K562 (cell line): ENCODE data around the gene CALML4.

ENCODE experiments used
- FOXP1 ChIP-seq: sonication (generic); formaldehyde crosslinking; IDR thresholded peaks from 2 replicates; pipeline ENCODE4 v1.8.0; 2022; ENCODE audit warnings: mild to moderate bottlenecking, missing genetic modification reagents
- SAP30 ChIP-seq: fragments of 200-600 bp; sonication (generic); IDR thresholded peaks from 2 replicates; pipeline ENCODE4 v1.6.1; 2012; ENCODE audit warnings: borderline replicate concordance, low read depth, mild to moderate bottlenecking, moderate library complexity, low read length, control low read depth, inconsistent platforms; ENCODE audit not compliant: insufficient read depth, poor library complexity, severe bottlenecking
- SREBF1 ChIP-seq: fragments of 150-350 bp; IDR thresholded peaks from 2 replicates; pipeline ENCODE4 v1.6.1; 2014; ENCODE audit warnings: antibody characterized with exemption, low read depth, low read length, borderline replicate concordance
- STAT5A ChIP-seq: IDR thresholded peaks from 2 replicates; pipeline ENCODE4 v1.6.1; 2012; ENCODE audit warnings: low read length, inconsistent platforms, borderline replicate concordance
- TBP ChIP-seq: optimal IDR thresholded peaks from 2 replicates; pipeline ENCODE3; 2011; ENCODE audit warnings: low read depth, low read length, improper control_type of control experiment
- ZC3H4 ChIP-seq: sonication (generic); formaldehyde crosslinking; IDR thresholded peaks from 2 replicates; pipeline ENCODE4 v1.9.0; 2021; ENCODE audit warnings: missing genetic modification reagents, borderline replicate concordance
- TF ChIP-seq, protein P1 (sequence below): fragments of 450-650 bp; IDR thresholded peaks from 2 replicates; pipeline ENCODE4 v1.6.1; 2016; ENCODE audit warnings: mild to moderate bottlenecking, moderate library complexity
- TF ChIP-seq, protein P2 (sequence below): fragments of 450-650 bp; IDR thresholded peaks from 2 replicates; pipeline ENCODE4 v1.6.1; 2018; ENCODE audit not compliant: partially characterized antibody
- TF ChIP-seq, protein P3 (sequence below), 3 experiments: IDR thresholded peaks in 2 of 3; conservative IDR thresholded peaks in 1 of 3; 2 replicates each; pipeline ENCODE4 v1.5.1; 2011 to 2012; ENCODE audit warnings: low read length in 3 of 3, mild to moderate bottlenecking in 3 of 3, control low read depth in 2 of 3, improper control_type of control experiment in 1 of 3, inconsistent platforms in 1 of 3, low read depth in 1 of 3, mixed read lengths in 1 of 3, moderate library complexity in 1 of 3; ENCODE audit not compliant: insufficient read depth in 2 of 3
- TF ChIP-seq, protein P4 (sequence below), 2 experiments: fragments of 450-650 bp in 1 of 2; sonication (generic) in 1 of 2; formaldehyde crosslinking in 1 of 2; IDR thresholded peaks in 1 of 2; conservative IDR thresholded peaks in 1 of 2; 2 replicates each; pipeline versions ENCODE4 v1.6.1 to v1.8.1; 2016 to 2023; ENCODE audit warnings: mild to moderate bottlenecking in 2 of 2, moderate library complexity in 2 of 2, inconsistent platforms in 1 of 2, missing genetic modification reagents in 1 of 2

DNA sequence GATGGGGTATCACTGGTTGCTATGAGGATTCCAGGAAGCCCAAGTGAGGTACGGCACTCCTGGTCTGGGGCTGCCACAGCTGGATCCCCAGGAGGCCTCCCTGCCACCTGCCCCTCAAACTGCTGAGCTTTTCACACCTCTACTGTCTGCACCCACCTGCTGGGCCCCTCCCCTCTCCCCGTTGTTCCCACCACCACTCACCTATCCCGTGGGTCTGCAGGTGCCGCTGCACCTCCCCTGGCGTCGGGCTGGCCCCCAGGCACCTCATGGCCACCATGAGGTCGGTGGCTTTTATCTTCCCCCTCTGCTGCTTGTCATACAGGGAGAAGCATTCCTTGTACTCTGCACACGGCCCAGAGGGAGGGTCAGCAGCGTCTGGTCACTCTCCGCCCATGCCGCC is 5.8 kb downstream of the CALML4 start:
- TF ChIP-seq ZC3H4 (CRISPR knock-in tag) (no peak), STAT5A (no peak), SAP30 (no peak), FOXP1 (CRISPR knock-in tag) (no peak), SREBF1 (no peak), TBP (no peak)
- TF ChIP-seq, protein P1, sequence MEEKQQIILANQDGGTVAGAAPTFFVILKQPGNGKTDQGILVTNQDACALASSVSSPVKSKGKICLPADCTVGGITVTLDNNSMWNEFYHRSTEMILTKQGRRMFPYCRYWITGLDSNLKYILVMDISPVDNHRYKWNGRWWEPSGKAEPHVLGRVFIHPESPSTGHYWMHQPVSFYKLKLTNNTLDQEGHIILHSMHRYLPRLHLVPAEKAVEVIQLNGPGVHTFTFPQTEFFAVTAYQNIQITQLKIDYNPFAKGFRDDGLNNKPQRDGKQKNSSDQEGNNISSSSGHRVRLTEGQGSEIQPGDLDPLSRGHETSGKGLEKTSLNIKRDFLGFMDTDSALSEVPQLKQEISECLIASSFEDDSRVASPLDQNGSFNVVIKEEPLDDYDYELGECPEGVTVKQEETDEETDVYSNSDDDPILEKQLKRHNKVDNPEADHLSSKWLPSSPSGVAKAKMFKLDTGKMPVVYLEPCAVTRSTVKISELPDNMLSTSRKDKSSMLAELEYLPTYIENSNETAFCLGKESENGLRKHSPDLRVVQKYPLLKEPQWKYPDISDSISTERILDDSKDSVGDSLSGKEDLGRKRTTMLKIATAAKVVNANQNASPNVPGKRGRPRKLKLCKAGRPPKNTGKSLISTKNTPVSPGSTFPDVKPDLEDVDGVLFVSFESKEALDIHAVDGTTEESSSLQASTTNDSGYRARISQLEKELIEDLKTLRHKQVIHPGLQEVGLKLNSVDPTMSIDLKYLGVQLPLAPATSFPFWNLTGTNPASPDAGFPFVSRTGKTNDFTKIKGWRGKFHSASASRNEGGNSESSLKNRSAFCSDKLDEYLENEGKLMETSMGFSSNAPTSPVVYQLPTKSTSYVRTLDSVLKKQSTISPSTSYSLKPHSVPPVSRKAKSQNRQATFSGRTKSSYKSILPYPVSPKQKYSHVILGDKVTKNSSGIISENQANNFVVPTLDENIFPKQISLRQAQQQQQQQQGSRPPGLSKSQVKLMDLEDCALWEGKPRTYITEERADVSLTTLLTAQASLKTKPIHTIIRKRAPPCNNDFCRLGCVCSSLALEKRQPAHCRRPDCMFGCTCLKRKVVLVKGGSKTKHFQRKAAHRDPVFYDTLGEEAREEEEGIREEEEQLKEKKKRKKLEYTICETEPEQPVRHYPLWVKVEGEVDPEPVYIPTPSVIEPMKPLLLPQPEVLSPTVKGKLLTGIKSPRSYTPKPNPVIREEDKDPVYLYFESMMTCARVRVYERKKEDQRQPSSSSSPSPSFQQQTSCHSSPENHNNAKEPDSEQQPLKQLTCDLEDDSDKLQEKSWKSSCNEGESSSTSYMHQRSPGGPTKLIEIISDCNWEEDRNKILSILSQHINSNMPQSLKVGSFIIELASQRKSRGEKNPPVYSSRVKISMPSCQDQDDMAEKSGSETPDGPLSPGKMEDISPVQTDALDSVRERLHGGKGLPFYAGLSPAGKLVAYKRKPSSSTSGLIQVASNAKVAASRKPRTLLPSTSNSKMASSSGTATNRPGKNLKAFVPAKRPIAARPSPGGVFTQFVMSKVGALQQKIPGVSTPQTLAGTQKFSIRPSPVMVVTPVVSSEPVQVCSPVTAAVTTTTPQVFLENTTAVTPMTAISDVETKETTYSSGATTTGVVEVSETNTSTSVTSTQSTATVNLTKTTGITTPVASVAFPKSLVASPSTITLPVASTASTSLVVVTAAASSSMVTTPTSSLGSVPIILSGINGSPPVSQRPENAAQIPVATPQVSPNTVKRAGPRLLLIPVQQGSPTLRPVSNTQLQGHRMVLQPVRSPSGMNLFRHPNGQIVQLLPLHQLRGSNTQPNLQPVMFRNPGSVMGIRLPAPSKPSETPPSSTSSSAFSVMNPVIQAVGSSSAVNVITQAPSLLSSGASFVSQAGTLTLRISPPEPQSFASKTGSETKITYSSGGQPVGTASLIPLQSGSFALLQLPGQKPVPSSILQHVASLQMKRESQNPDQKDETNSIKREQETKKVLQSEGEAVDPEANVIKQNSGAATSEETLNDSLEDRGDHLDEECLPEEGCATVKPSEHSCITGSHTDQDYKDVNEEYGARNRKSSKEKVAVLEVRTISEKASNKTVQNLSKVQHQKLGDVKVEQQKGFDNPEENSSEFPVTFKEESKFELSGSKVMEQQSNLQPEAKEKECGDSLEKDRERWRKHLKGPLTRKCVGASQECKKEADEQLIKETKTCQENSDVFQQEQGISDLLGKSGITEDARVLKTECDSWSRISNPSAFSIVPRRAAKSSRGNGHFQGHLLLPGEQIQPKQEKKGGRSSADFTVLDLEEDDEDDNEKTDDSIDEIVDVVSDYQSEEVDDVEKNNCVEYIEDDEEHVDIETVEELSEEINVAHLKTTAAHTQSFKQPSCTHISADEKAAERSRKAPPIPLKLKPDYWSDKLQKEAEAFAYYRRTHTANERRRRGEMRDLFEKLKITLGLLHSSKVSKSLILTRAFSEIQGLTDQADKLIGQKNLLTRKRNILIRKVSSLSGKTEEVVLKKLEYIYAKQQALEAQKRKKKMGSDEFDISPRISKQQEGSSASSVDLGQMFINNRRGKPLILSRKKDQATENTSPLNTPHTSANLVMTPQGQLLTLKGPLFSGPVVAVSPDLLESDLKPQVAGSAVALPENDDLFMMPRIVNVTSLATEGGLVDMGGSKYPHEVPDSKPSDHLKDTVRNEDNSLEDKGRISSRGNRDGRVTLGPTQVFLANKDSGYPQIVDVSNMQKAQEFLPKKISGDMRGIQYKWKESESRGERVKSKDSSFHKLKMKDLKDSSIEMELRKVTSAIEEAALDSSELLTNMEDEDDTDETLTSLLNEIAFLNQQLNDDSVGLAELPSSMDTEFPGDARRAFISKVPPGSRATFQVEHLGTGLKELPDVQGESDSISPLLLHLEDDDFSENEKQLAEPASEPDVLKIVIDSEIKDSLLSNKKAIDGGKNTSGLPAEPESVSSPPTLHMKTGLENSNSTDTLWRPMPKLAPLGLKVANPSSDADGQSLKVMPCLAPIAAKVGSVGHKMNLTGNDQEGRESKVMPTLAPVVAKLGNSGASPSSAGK = no peak
- TF ChIP-seq, protein P2, sequence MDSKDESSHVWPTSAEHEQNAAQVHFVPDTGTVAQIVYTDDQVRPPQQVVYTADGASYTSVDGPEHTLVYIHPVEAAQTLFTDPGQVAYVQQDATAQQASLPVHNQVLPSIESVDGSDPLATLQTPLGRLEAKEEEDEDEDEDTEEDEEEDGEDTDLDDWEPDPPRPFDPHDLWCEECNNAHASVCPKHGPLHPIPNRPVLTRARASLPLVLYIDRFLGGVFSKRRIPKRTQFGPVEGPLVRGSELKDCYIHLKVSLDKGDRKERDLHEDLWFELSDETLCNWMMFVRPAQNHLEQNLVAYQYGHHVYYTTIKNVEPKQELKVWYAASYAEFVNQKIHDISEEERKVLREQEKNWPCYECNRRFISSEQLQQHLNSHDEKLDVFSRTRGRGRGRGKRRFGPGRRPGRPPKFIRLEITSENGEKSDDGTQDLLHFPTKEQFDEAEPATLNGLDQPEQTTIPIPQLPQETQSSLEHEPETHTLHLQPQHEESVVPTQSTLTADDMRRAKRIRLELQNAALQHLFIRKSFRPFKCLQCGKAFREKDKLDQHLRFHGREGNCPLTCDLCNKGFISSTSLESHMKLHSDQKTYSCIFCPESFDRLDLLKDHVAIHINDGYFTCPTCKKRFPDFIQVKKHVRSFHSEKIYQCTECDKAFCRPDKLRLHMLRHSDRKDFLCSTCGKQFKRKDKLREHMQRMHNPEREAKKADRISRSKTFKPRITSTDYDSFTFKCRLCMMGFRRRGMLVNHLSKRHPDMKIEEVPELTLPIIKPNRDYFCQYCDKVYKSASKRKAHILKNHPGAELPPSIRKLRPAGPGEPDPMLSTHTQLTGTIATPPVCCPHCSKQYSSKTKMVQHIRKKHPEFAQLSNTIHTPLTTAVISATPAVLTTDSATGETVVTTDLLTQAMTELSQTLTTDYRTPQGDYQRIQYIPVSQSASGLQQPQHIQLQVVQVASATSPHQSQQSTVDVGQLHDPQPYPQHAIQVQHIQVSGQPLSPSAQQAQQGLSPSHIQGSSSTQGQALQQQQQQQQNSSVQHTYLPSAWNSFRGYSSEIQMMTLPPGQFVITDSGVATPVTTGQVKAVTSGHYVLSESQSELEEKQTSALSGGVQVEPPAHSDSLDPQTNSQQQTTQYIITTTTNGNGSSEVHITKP = no peak
- TF ChIP-seq, protein P3, sequence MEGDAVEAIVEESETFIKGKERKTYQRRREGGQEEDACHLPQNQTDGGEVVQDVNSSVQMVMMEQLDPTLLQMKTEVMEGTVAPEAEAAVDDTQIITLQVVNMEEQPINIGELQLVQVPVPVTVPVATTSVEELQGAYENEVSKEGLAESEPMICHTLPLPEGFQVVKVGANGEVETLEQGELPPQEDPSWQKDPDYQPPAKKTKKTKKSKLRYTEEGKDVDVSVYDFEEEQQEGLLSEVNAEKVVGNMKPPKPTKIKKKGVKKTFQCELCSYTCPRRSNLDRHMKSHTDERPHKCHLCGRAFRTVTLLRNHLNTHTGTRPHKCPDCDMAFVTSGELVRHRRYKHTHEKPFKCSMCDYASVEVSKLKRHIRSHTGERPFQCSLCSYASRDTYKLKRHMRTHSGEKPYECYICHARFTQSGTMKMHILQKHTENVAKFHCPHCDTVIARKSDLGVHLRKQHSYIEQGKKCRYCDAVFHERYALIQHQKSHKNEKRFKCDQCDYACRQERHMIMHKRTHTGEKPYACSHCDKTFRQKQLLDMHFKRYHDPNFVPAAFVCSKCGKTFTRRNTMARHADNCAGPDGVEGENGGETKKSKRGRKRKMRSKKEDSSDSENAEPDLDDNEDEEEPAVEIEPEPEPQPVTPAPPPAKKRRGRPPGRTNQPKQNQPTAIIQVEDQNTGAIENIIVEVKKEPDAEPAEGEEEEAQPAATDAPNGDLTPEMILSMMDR (IDR thresholded peaks at IDR 0.05 in 2 of 3, conservative IDR thresholded peaks at IDR 0.05 in 1 of 3; ENCODE audit: insufficient read depth in 2 of 3, low read depth in 1 of 3, low read length in 3 of 3) = no peak
- TF ChIP-seq, protein P4, sequence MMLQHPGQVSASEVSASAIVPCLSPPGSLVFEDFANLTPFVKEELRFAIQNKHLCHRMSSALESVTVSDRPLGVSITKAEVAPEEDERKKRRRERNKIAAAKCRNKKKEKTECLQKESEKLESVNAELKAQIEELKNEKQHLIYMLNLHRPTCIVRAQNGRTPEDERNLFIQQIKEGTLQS (IDR thresholded peaks at IDR 0.05) = no peak
- TF ChIP-seq, protein P4 (CRISPR knock-in tag; conservative IDR thresholded peaks at IDR 0.05) = no peak
